HEK293 (cell line): ENCODE data around the gene MRTFA.

Source experiments
- CTCF ChIP-seq: fragments of 450-650 bp; formaldehyde crosslinking; IDR thresholded peaks from 2 replicates; pipeline ENCODE4 v1.5.1; 2016; ENCODE audit warnings: missing biosample characterization, missing genetic modification characterization
- GLI2 ChIP-seq: fragments of 450-650 bp; formaldehyde crosslinking; IDR thresholded peaks from 2 replicates; pipeline ENCODE4; 2017; ENCODE audit warnings: missing biosample characterization, missing genetic modification characterization, low read depth, borderline replicate concordance
- KLF16 ChIP-seq: fragments of 450-650 bp; formaldehyde crosslinking; IDR thresholded peaks from 2 replicates; pipeline ENCODE4 v1.5.1; 2017; ENCODE audit warnings: missing biosample characterization, missing genetic modification characterization
- MYNN ChIP-seq: fragments of 450-650 bp; formaldehyde crosslinking; IDR thresholded peaks from 2 replicates; pipeline ENCODE4 v1.5.1; 2016; ENCODE audit warnings: missing biosample characterization, missing genetic modification characterization, borderline replicate concordance
- PRDM10 ChIP-seq: fragments of 450-650 bp; formaldehyde crosslinking; IDR thresholded peaks from 2 replicates; pipeline ENCODE4 v1.5.1; 2016; ENCODE audit warnings: missing biosample characterization, missing genetic modification characterization
- PRDM2 ChIP-seq: fragments of 450-650 bp; formaldehyde crosslinking; IDR thresholded peaks from 2 replicates; pipeline ENCODE4 v1.5.1; 2016; ENCODE audit warnings: missing biosample characterization, missing genetic modification characterization, borderline replicate concordance
- SALL2 ChIP-seq: fragments of 450-650 bp; formaldehyde crosslinking; IDR thresholded peaks from 2 replicates; pipeline ENCODE4 v1.5.0; 2017; ENCODE audit warnings: missing biosample characterization, mild to moderate bottlenecking, missing genetic modification characterization, borderline replicate concordance
- ZNF121 ChIP-seq: fragments of 450-650 bp; formaldehyde crosslinking; IDR thresholded peaks from 2 replicates; pipeline ENCODE4 v1.5.1; 2016; ENCODE audit warnings: missing biosample characterization, missing genetic modification characterization
- ZNF274 ChIP-seq, 2 experiments: fragments of 200-500 bp in 1 of 2; fragments of 450-650 bp in 1 of 2; sonication (Bioruptor generic) in 1 of 2; formaldehyde crosslinking in 1 of 2; IDR thresholded peaks; 2 replicates each; pipeline versions ENCODE4 v1.5.1 to v1.6.1; 2014 to 2016; ENCODE audit warnings: borderline replicate concordance in 1 of 2, inconsistent platforms in 1 of 2, low read length in 1 of 2, missing biosample characterization in 1 of 2, missing genetic modification characterization in 1 of 2
- ZNF302 ChIP-seq: fragments of 450-650 bp; formaldehyde crosslinking; IDR thresholded peaks from 2 replicates; pipeline ENCODE4 v1.5.1; 2016; ENCODE audit warnings: missing biosample characterization, missing genetic modification characterization, low read depth
- ZNF423 ChIP-seq: fragments of 450-650 bp; formaldehyde crosslinking; IDR thresholded peaks from 2 replicates; pipeline ENCODE4 v1.5.1; 2016; ENCODE audit warnings: missing biosample characterization, missing genetic modification characterization
- TF ChIP-seq, protein P1 (sequence below): fragments of 450-650 bp; formaldehyde crosslinking; IDR thresholded peaks from 2 replicates; pipeline ENCODE4 v1.5.1; 2016; ENCODE audit warnings: missing biosample characterization, missing genetic modification characterization

GRCh38 chr22:40583053-40583741 lies 53.3 kb downstream of the MRTFA start:
- no peak for TF ChIP-seq ZNF121 (tag by site-specific recombination)
- no peak for TF ChIP-seq KLF16 (tag by site-specific recombination)
- TF ChIP-seq CTCF (tag by site-specific recombination), result no peak
- no peak for TF ChIP-seq ZNF423 (tag by site-specific recombination)
- TF ChIP-seq ZNF302 (tag by site-specific recombination), result no peak
- TF ChIP-seq, protein P1, sequence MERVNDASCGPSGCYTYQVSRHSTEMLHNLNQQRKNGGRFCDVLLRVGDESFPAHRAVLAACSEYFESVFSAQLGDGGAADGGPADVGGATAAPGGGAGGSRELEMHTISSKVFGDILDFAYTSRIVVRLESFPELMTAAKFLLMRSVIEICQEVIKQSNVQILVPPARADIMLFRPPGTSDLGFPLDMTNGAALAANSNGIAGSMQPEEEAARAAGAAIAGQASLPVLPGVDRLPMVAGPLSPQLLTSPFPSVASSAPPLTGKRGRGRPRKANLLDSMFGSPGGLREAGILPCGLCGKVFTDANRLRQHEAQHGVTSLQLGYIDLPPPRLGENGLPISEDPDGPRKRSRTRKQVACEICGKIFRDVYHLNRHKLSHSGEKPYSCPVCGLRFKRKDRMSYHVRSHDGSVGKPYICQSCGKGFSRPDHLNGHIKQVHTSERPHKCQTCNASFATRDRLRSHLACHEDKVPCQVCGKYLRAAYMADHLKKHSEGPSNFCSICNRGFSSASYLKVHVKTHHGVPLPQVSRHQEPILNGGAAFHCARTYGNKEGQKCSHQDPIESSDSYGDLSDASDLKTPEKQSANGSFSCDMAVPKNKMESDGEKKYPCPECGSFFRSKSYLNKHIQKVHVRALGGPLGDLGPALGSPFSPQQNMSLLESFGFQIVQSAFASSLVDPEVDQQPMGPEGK (tag by site-specific recombination), result no peak
- no peak for TF ChIP-seq GLI2 (tag by site-specific recombination)
- no peak for TF ChIP-seq PRDM2 (tag by site-specific recombination)
- no peak for TF ChIP-seq PRDM10
- no peak for TF ChIP-seq SALL2 (tag by site-specific recombination)
- TF ChIP-seq ZNF274 (IDR thresholded peaks at IDR 0.05; ENCODE audit: low read length), result no peak
- no peak for TF ChIP-seq ZNF274 (tag by site-specific recombination; IDR thresholded peaks at IDR 0.05; ENCODE audit: borderline replicate concordance)
- TF ChIP-seq MYNN (tag by site-specific recombination), result no peak
